NCI-H187 treated with DMSO at 0.1 percent for 48 hours (cell line): Measurements from ENCODE around the gene GABBR2.

Experiments used
- DNase-seq: peaks from one replicate; lab custom pipeline; 2025; lab: John Stamatoyannopoulos, UW

The GABBR2 gene

GRCh38 chr9:98342820-98343210 lies 365.9 kb downstream of the GABBR2 start:
- DNase-seq, result no peak

GRCh38 chr9:98342098-98342819 lies 366.5 kb downstream of the GABBR2 start:
- DNase-seq, result no peak

DNA sequence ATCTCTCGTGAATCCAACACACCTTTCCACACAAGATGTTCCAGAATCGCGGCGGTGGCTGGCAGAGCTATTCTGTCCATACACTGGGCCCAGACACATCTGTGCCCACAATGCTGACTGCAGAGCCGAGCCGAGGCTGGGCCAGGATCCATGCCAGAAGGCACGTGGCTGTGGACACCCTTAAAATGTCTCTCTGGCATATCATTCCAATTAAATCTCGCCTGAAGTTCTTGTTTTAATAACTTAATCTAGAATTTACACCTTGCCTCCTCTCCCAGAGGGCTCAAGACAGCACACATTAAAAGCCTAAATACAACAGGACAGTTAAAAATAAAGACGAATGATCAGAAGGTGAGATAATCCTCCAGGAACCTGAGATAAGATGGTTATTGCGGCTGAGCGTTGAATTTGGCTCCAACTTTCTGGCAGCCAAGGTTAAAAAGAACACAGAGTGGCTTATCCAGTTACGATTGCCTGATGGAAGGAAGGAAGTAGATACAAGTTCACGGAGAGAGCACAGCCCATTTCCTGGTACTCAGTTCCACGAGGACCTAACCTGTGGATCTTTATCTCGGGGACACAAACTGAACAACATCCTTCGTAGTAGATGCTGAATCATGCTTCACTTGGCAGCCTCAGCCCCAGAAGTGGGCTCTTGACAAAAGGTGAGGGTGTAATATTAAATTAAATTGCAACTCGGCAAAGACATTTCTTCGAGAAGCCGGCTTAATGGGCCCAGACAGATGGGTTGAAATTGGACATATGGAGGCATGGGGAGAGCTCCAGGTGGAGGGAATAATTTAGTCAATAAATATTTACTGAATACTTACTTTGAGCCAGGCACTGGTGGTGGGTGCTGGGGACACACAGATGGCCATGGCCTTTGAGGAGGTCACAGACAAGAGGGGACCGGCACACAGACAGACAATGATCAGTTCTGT lies 367.3 kb downstream of the GABBR2 start:
- DNase-seq, result no peak

DNA sequence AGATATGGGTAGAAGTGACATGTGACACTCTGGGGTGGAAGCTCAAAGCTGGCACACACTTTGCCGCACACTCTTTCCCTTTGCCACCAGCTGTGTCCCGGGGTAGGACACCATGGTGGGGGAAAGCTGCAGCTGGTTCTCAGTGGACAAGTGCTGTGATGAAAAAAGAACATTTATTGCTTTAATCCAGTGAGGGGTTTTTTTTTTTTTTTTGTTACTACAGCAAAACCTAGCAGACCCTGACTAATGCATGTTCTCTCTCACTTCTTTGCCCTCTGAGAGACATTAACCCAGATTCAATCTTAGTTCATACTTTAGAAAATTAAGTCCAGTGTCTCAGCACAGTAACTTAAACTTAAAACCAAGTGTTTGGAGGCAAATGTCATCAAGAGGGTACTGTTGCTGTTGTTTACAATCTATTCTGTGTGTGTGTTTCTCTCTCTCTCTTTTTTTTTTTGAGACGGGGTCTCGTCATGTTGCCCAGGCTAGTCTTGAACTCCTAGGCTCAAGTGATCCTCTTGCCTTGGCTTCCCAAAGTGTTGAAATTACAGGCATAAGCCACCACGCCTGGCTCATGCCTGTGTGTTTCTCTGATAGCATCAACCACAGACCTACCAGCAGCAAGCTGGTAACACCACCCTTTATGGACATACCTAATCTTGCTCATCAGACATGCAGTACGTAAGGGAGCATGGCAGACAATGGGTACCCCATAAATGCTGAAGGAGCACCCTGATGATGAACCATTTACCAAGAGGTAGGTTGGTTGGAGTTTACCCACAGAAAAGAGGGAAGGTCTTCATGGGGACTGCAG lies 368.5 kb downstream of the GABBR2 start:
- no peak for DNase-seq

DNA sequence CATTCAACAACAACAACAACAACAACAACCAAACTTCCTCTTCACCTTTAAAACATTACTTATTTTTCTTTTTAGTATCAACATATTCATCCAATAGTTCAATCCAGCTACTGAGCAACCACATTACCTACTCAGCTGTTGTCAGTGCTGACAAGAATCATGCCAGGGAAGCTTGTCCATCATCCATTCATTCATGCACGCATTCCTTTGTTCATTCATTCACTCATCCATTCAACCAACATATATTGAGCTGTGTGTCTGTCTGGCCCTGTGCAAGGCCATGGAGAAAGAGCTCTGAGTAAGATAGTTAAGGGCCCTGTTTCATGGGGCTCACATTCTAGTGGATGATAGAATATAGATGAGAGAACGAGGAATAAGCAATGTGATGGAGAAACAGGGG lies 373.1 kb downstream of the GABBR2 start:
- no peak for DNase-seq

DNA sequence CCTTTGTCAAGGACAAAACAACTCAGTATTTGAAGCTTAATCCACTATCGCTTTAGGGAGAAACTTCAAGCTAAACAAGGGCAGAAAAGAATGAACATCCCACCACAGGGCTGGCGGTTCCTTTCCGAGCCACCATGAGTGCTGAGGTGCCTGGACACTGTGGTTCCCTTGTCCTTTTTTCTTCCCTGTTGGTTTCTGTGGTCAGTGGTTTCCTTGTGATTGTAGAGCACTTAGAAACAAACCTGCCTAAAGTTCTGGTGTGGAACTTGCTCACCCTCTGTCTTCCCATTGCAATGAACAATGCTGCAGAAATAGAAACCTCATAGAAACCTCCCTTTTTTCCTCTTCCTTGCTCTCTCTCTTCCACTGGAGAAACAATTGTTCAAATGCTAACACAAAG lies 373.9 kb downstream of the GABBR2 start:
- no peak for DNase-seq

DNA sequence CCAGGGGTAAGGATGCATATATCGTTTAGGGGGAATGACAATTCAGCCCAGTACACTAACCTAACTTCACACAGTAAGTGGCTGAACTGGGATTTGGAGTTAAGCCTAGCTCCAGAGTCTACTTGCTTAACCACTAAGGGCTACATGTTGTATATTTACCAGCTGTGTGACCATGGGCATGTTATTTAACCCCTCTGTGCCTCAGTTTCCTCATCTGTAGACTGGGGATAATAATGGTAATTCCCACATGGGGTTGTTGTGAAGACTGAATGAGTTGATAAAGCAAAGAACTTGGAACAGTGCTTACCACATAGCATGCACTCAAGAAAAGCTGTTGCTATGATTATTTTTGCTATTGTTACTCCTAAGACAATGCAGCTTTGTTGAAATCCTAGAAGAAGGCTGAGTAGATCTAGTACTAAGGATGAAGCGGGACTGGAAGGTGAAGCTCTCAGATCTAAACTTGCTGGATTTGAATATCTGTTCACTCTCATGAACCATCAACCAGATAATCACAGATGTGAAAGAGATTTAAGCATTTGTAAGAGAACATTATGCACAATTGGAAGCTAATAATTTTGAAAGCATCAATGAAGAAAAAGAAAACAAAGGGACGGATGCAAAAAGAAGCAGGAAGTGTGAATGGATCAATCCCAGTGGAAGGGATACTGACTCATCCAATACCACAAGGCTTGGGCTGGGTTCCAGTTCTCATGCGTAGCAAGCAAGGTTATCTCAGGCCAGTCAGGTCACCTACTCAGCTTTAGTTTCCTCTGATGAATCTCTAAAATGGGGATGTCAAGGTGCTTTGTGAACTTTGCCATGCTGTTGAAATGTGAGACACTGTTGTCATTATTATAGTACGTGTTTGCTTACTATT lies 374.8 kb downstream of the GABBR2 start:
- no peak for DNase-seq

- no peak for DNase-seq
Observed at GRCh38 chr9:98332405-98332831, 376.3 kb downstream of the GABBR2 start.

GRCh38 chr9:98331536-98332259 lies 377.0 kb downstream of the GABBR2 start:
- DNase-seq, result no peak

DNA sequence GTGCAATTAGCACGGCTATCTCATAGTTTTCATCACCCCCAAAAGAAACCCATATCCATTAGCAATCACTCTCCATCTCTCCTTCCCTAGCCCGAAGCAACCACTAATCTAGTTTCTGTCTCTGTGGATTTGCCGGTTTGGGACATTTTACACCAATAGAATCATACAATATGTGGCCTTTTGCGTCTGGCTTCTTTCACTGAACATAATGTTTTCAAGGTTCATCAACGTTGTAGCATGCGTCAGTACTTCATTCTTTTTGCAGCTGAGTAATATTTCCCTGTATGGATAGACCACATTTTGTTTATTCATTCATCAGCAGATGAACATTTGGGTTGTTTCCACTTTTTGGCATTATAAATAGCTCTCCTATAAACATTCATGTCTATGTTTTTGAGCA lies 377.9 kb downstream of the GABBR2 start:
- DNase-seq, result no peak

- DNase-seq, result no peak
Observed at GRCh38 chr9:98329904-98330303, 378.8 kb downstream of the GABBR2 start.

GRCh38 chr9:98329281-98329680 lies 379.5 kb downstream of the GABBR2 start:
- DNase-seq, result no peak

GRCh38 chr9:98328770-98329169 lies 380.0 kb downstream of the GABBR2 start:
- DNase-seq, result no peak

DNA sequence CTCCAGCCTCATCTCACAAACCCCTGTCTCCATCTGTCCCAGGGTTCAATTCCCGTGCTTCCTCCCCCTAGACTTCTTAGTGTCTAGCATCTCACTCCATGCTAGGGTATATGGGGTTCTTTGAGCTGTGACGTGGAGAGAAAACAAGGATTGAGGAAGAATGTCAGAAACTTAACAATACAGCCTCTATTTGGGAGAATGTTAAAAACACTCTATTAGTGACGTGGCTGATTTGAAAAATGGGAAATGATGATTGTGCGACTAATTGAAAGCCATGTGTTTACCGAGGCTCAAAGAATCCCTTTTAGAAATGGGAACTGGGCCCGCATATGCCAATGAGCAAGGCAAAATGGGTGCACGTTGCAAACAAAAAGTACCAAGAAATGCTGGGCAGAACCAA lies 380.6 kb downstream of the GABBR2 start:
- DNase-seq, result no peak

DNA sequence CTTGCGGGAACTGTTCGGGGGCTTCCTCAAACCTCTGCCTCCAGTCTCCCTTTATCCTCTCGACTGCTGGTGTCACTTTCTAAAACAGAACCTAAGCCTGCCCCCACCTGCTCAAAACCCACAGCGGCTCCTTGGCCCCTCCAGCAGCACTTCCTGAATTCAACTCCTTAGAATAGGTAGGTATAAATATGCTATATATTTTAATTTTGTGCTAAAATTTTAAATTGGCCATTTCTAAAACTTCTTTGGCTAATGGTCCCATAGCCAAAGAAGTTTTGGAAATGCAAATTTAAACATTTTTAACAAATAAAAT lies 381.5 kb downstream of the GABBR2 start:
- DNase-seq, result no peak

- DNase-seq, result no peak
Observed at GRCh38 chr9:98326459-98327248, 382.1 kb downstream of the GABBR2 start.

DNA sequence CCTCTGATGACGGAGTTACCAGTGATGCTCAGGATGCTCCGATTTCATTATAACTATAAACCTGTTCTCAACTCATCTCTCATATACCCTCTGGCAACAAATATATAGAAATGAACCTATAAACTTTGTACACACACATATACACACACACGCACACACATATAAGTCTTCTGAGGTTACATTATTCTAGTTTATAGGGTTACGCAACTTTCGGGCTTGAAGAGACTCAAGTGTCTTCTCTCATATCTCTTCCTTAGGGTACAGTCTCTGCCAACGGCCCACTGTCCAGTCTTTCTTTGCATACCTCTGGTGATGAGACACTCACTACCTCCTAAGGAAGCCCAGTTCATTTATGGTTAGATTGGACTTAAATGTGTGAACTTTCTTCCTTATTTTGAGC lies 383.9 kb downstream of the GABBR2 start:
- no peak for DNase-seq

- no peak for DNase-seq
Observed at GRCh38 chr9:98323831-98324135, 385.0 kb downstream of the GABBR2 start.

GRCh38 chr9:98323051-98323830 lies 385.5 kb downstream of the GABBR2 start:
- DNase-seq, result no peak
